HepG2 (cell line): Measurements from ENCODE around the gene GPR62. TPM values are rescaled to one million over a fixed set of nuclear protein-coding genes. Genes with fewer than 3 reads are reported as not detected.

Experiments used
- ATAC-seq: fragments of 200-7000 bp; cut with Tn5 transposase; 3 replicates; pipeline ENCODE4 v1.9.1; 2020; ENCODE audit warnings: mild to moderate bottlenecking, moderate library complexity
- BruUV-seq: library from RNA; stranded (reverse); fragments of 400-500 nt; replicated peaks from 2 replicates; lab custom pipeline; 2021; lab: Mats Ljungman, UMichigan
- CTCF ChIA-PET: fragments of 300-600 bp; formaldehyde crosslinking; extraction: SDS; loops from one replicate; lab custom pipeline; 2021; ENCODE audit warnings: low total read pairs, inconsistent platforms, low intra/inter-chr PET ratio; lab: Yijun Ruan, JAX
- POLR2A ChIA-PET: fragments of 350-600 bp; sonication (Branson Sonifier 250); formaldehyde crosslinking; loops from one replicate; lab custom pipeline; 2020; ENCODE audit warnings: antibody characterized with exemption, inconsistent platforms; lab: Yijun Ruan, JAX
- DNase-seq: peaks from one replicate; pipeline ENCODE4 v3.0.0-alpha.2; 2015; ENCODE audit warnings: low spot score
- FAIRE-seq: peaks from 3 replicates; lab custom pipeline; 2011; peaks lifted over from hg19 to GRCh38; lab: Jason Lieb, UNC
- H2AFZ ChIP-seq: one replicate; pipeline ENCODE4 v1.6.1; 2011; ENCODE audit warnings: low read length, inconsistent platforms
- H3K27ac ChIP-seq: fragments of 300-600 bp; 3 replicates; pipeline ENCODE4 v1.8.0; 2011; ENCODE audit warnings: mixed run types, mild to moderate bottlenecking, mixed read lengths, low read length, inconsistent platforms; ENCODE audit not compliant: insufficient read depth; ENCODE audit errors: extremely low read length
- H3K27me3 ChIP-seq, 2 experiments: fragments of 200-600 bp in 1 of 2; 2 replicates in 1 of 2; 3 replicates in 1 of 2; pipeline versions ENCODE4 v1.6.0 to v1.8.0; 2011; ENCODE audit warnings: low read length in 2 of 2, mild to moderate bottlenecking in 2 of 2, moderate library complexity in 2 of 2, inconsistent platforms in 1 of 2; ENCODE audit not compliant: insufficient read depth in 2 of 2, control insufficient read depth in 1 of 2
- H3K36me3 ChIP-seq, 2 experiments: fragments of 200-600 bp in 1 of 2; replicated peaks in 1 of 2; 2 replicates in 1 of 2; 3 replicates in 1 of 2; pipeline versions ENCODE4 v1.5.1 to v1.8.0; 2011; ENCODE audit warnings: low read length in 2 of 2, inconsistent platforms in 1 of 2; ENCODE audit not compliant: insufficient read depth in 2 of 2, control insufficient read depth in 1 of 2
- H3K4me1 ChIP-seq: 2 replicates; pipeline ENCODE4 v1.5.1; 2012; ENCODE audit warnings: low read length, inconsistent platforms; ENCODE audit not compliant: insufficient read depth
- H3K4me2 ChIP-seq: 2 replicates; pipeline ENCODE4 v1.6.0; 2011; ENCODE audit warnings: low read depth, low read length, inconsistent platforms
- H3K4me3 ChIP-seq, 3 experiments: fragments of 200-600 bp in 1 of 3; sonication (generic), shearing (Covaris generic) in 1 of 3; replicated peaks in 1 of 3; 2 replicates each; pipeline ENCODE4 v1.5.1; 2011 to 2016; ENCODE audit warnings: low read length in 3 of 3, inconsistent platforms in 2 of 3, low read depth in 2 of 3, mild to moderate bottlenecking in 2 of 3, control low read depth in 1 of 3, mixed read lengths in 1 of 3; ENCODE audit not compliant: insufficient read depth in 1 of 3
- H3K79me2 ChIP-seq: one replicate; pipeline ENCODE4 v1.6.1; 2011; ENCODE audit warnings: low read length, inconsistent platforms; ENCODE audit not compliant: insufficient read depth
- H3K9ac ChIP-seq: 2 replicates; pipeline ENCODE4 v1.6.0; 2011; ENCODE audit warnings: mild to moderate bottlenecking, low read depth, low read length, inconsistent platforms; ENCODE audit not compliant: insufficient read depth
- H3K9me3 ChIP-seq: 2 replicates; pipeline ENCODE4 v1.5.1; 2012; ENCODE audit warnings: mild to moderate bottlenecking, low read length
- H4K20me1 ChIP-seq: 2 replicates; pipeline ENCODE4 v1.6.0; 2011; ENCODE audit warnings: inconsistent platforms, mild to moderate bottlenecking, low read length, moderate library complexity; ENCODE audit not compliant: insufficient read depth
- ARHGAP35 ChIP-seq: sonication (generic); formaldehyde crosslinking; IDR thresholded peaks from 2 replicates; pipeline ENCODE4 v1.9.0; 2022; ENCODE audit warnings: mild to moderate bottlenecking, inconsistent platforms, moderate library complexity, missing genetic modification reagents, borderline replicate concordance
- ATF5 ChIP-seq: sonication (generic); formaldehyde crosslinking; IDR thresholded peaks from 2 replicates; pipeline ENCODE4 v1.4.0; 2020; ENCODE audit warnings: mild to moderate bottlenecking, low read depth, missing genetic modification reagents
- KDM3A ChIP-seq: IDR thresholded peaks from 2 replicates; pipeline ENCODE4 v1.6.1; 2018; ENCODE audit warnings: low read depth, missing compliant biosample characterization
- KLF13 ChIP-seq: sonication (generic); formaldehyde crosslinking; IDR thresholded peaks from 2 replicates; pipeline ENCODE4 v1.4.0; 2020; ENCODE audit warnings: mild to moderate bottlenecking, missing genetic modification reagents
- SMARCC2 ChIP-seq: fragments of 450-650 bp; IDR thresholded peaks from 2 replicates; pipeline ENCODE4 v1.6.1; 2017; ENCODE audit warnings: antibody characterized with exemption, mild to moderate bottlenecking
- TMF1 ChIP-seq: sonication (generic); formaldehyde crosslinking; IDR thresholded peaks from 2 replicates; pipeline ENCODE4 v1.8.1; 2022; ENCODE audit warnings: low read depth, missing genetic modification reagents
- ZBTB8A ChIP-seq: sonication (generic); formaldehyde crosslinking; IDR thresholded peaks from 2 replicates; pipeline ENCODE4 v1.4.0; 2020; ENCODE audit warnings: mild to moderate bottlenecking, low read depth, missing genetic modification reagents, borderline replicate concordance
- ZNF160 ChIP-seq: sonication (generic); formaldehyde crosslinking; IDR thresholded peaks from 2 replicates; pipeline ENCODE4 v1.8.0; 2022; ENCODE audit warnings: mild to moderate bottlenecking, inconsistent platforms, missing genetic modification reagents
- ZNF292 ChIP-seq: sonication (generic); formaldehyde crosslinking; IDR thresholded peaks from 2 replicates; pipeline ENCODE4 v1.8.1; 2022; ENCODE audit warnings: mild to moderate bottlenecking, low read depth, missing genetic modification reagents, borderline replicate concordance
- ZZZ3 ChIP-seq: sonication (generic); formaldehyde crosslinking; IDR thresholded peaks from 2 replicates; pipeline ENCODE4 v1.4.0; 2020; ENCODE audit warnings: missing genetic modification reagents, mild to moderate bottlenecking, borderline replicate concordance
- WGBS: methylation state at CpG from one replicate; pipeline ENCODE4 v1.1.6; 2017; ENCODE audit warnings: low lambda C conversion rate; 5-methylcytosine and 5-hydroxymethylcytosine counted together
- in situ Hi-C: cut with HindIII; loops from 2 replicates; pipeline ENCODE4 v1.10.0; 2017; ENCODE audit warnings: low pct_unique_long_range_greater_than_20kb; ENCODE audit not compliant: extremely low pct_ligation_motif_present
- intact Hi-C: fragments of 100-400 bp; cut with micrococcal nuclease; formaldehyde crosslinking; loops from one replicate; pipeline ENCODE4 v1.10.0; 2022; ENCODE audit not compliant: unreplicated experiment
- polyA plus RNA-seq, 8 experiments: library from polyadenylated mRNA; depleted of rRNA in 3 of 8; stranded (reverse) in 7 of 8; unstranded in 1 of 8; fragments of >200 nt; fragmentation: Illumina TruSeq in 4 of 8; extraction: Trizol in 4 of 8; gene quantifications; 2 replicates each; pipeline versions ENCODE4 v1.2.1 to v1.2.3, GENCODE V29; 2011 to 2016; ENCODE audit warnings: low read depth in 4 of 8, missing spikeins in 1 of 8, mixed read lengths in 1 of 8; ENCODE audit not compliant: insufficient read depth in 1 of 8
- total RNA-seq, 5 experiments: library from RNA; depleted of rRNA; stranded (reverse); fragments of >200 nt; fragmentation: Illumina TruSeq; extraction: Trizol; gene quantifications; 2 replicates each; pipeline ENCODE4 v1.2.3, GENCODE V29; 2016; ENCODE audit warnings: low read depth in 1 of 5
- TF ChIP-seq, protein P1 (sequence below): sonication (generic); formaldehyde crosslinking; IDR thresholded peaks from 2 replicates; pipeline ENCODE4 v1.5.0; 2020; ENCODE audit warnings: missing genetic modification reagents, mild to moderate bottlenecking, borderline replicate concordance
- TF ChIP-seq, protein P2 (sequence below): sonication (generic); formaldehyde crosslinking; IDR thresholded peaks from 2 replicates; pipeline ENCODE4 v1.4.0; 2020; ENCODE audit warnings: mild to moderate bottlenecking, missing genetic modification reagents
- TF ChIP-seq, protein P3 (sequence below): sonication (generic); formaldehyde crosslinking; IDR thresholded peaks from 2 replicates; pipeline ENCODE4 v1.5.0; 2020; ENCODE audit warnings: missing genetic modification reagents

The GPR62 gene
- total and polyA plus RNA-seq, 2 of the 13 experiments (the other 11 are each of a cell fraction or from before 2014, with no cell fraction given), result not detected

GRCh38 chr3:51974963-51975851 is 20.0 kb downstream of the GPR62 start, which contains the start of gene ABHD14A:
Gene ABHD14A (plus strand): TSS chr3:51975064. CDS start chr3:51975136, 72 bp downstream.
- Histone ChIP-seq H3K4me1 (peaks cover 45% of the 10 kb centered on the region), H3K27me3 (no peaks in the 10 kb centered on the region; a peak in 1 of 5 replicates), H4K20me1 (no peaks in the 10 kb centered on the region), H3K36me3 (peaks cover 2 to 5% of the 10 kb centered on the region in 2 experiments; a peak in 1 of 5 replicates), H2AFZ (no peak within 1 kb of the TSS), H3K4me2 (peak within 1 kb of the TSS; percentile 99), H3K9me3 (no peaks in the 10 kb centered on the region), H3K79me2 (peaks cover 11% of the 10 kb centered on the region), H3K27ac (peak within 1 kb of the TSS; percentile 97), H3K9ac (peak within 1 kb of the TSS; percentile 94), H3K4me3 (peak within 1 kb of the TSS; percentile 75 to 82 (median 77))
- peak; percentile 81 for ATAC-seq
- POLR2A ChIA-PET, result interaction anchor here (0.6 to 5.5 kb wide), 8 partner anchors 9 to 81 kb away, joined by 3 to 173 read pairs (median 8); partner anchors contain the start of genes ACY1, DUSP7, PARP3 and RPL29
- CTCF ChIA-PET, result interaction anchor here (1.8 to 3.5 kb wide), 2 partner anchors 8 to 33 kb away, joined by 12 to 34 read pairs; partner anchors contain the start of genes ACY1, PARP3 and RRP9
- intact Hi-C loops, result loop anchor here (1.0 kb wide), 1 partner anchor 33 kb away; the partner anchor contains the start of gene PARP3
- peak; percentile 21 for FAIRE-seq
- no TSS peak for BruUV-seq
- 18% methylated on average over 23 of the region's 63 CpGs for WGBS
- peak; percentile 37 for DNase-seq
- in situ Hi-C loops, result no loop called here
- TF ChIP-seq, protein P1, sequence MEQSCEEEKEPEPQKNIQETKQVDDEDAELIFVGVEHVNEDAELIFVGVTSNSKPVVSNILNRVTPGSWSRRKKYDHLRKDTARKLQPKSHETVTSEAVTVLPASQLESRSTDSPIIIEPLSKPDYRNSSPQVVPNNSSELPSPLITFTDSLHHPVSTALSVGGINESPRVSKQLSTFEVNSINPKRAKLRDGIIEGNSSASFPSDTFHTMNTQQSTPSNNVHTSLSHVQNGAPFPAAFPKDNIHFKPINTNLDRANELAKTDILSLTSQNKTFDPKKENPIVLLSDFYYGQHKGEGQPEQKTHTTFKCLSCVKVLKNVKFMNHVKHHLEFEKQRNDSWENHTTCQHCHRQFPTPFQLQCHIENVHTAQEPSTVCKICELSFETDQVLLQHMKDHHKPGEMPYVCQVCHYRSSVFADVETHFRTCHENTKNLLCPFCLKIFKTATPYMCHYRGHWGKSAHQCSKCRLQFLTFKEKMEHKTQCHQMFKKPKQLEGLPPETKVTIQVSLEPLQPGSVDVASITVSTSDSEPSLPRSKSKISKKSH (CRISPR knock-in tag), result no peak
- TF ChIP-seq ZNF160 (CRISPR knock-in tag) (no peak), ZZZ3 (CRISPR knock-in tag) (no peak), TMF1 (CRISPR knock-in tag) (no peak), ARHGAP35 (no peak), KDM3A (CRISPR knock-in tag) (no peak), ATF5 (no peak), ZNF292 (CRISPR knock-in tag) (no peak), SMARCC2 (no peak), ZBTB8A (CRISPR knock-in tag) (no peak), KLF13 (CRISPR knock-in tag) (no peak)
- TF ChIP-seq, protein P2, sequence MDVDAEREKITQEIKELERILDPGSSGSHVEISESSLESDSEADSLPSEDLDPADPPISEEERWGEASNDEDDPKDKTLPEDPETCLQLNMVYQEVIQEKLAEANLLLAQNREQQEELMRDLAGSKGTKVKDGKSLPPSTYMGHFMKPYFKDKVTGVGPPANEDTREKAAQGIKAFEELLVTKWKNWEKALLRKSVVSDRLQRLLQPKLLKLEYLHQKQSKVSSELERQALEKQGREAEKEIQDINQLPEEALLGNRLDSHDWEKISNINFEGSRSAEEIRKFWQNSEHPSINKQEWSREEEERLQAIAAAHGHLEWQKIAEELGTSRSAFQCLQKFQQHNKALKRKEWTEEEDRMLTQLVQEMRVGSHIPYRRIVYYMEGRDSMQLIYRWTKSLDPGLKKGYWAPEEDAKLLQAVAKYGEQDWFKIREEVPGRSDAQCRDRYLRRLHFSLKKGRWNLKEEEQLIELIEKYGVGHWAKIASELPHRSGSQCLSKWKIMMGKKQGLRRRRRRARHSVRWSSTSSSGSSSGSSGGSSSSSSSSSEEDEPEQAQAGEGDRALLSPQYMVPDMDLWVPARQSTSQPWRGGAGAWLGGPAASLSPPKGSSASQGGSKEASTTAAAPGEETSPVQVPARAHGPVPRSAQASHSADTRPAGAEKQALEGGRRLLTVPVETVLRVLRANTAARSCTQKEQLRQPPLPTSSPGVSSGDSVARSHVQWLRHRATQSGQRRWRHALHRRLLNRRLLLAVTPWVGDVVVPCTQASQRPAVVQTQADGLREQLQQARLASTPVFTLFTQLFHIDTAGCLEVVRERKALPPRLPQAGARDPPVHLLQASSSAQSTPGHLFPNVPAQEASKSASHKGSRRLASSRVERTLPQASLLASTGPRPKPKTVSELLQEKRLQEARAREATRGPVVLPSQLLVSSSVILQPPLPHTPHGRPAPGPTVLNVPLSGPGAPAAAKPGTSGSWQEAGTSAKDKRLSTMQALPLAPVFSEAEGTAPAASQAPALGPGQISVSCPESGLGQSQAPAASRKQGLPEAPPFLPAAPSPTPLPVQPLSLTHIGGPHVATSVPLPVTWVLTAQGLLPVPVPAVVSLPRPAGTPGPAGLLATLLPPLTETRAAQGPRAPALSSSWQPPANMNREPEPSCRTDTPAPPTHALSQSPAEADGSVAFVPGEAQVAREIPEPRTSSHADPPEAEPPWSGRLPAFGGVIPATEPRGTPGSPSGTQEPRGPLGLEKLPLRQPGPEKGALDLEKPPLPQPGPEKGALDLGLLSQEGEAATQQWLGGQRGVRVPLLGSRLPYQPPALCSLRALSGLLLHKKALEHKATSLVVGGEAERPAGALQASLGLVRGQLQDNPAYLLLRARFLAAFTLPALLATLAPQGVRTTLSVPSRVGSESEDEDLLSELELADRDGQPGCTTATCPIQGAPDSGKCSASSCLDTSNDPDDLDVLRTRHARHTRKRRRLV (CRISPR knock-in tag), result no peak
- TF ChIP-seq, protein P3, sequence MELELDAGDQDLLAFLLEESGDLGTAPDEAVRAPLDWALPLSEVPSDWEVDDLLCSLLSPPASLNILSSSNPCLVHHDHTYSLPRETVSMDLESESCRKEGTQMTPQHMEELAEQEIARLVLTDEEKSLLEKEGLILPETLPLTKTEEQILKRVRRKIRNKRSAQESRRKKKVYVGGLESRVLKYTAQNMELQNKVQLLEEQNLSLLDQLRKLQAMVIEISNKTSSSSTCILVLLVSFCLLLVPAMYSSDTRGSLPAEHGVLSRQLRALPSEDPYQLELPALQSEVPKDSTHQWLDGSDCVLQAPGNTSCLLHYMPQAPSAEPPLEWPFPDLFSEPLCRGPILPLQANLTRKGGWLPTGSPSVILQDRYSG (CRISPR knock-in tag), result no peak
